SHP77 (cell line): ENCODE measurements around the gene TRAP1.
"Not testable (repeated sequence)": the region's sequence is repeated elsewhere in the genome, so short reads cannot be mapped to it uniquely, and the experiment has no call there.

ENCODE experiments used
- DNase-seq, 2 experiments: peaks; one replicate each; lab custom pipeline; 2025; lab: John Stamatoyannopoulos, UW

Gene TRAP1

GRCh38 chr16:3736116-3736515, 18.8 kb upstream of the TRAP1 start:
- DNase-seq: no peak

- no peak for DNase-seq
Measured at GRCh38 chr16:3735541-3735940, 18.2 kb upstream of the TRAP1 start.

DNA sequence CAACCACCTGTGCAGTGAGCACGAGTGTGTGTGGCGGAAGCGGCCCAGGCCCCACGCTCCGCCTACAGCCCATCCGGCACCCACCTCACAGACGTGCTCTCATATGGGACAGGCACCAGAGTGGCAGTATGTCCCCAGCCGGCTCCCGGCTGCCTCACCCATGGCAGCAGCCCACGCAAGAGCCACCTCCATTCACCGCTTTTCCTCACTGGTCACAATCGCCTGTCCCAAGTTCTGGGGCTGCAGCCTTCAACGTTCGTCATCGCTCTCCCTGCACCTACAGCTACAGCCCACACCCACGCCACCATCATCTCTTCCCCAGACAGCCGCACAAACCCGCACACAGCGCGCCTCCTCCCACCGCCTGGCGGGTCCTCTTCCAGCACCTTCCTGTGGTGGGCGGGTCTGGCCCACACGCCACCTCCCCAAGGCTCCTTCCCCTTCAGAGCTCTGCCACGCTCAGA, 17.5 kb upstream of the TRAP1 start:
- no peak for DNase-seq

DNA sequence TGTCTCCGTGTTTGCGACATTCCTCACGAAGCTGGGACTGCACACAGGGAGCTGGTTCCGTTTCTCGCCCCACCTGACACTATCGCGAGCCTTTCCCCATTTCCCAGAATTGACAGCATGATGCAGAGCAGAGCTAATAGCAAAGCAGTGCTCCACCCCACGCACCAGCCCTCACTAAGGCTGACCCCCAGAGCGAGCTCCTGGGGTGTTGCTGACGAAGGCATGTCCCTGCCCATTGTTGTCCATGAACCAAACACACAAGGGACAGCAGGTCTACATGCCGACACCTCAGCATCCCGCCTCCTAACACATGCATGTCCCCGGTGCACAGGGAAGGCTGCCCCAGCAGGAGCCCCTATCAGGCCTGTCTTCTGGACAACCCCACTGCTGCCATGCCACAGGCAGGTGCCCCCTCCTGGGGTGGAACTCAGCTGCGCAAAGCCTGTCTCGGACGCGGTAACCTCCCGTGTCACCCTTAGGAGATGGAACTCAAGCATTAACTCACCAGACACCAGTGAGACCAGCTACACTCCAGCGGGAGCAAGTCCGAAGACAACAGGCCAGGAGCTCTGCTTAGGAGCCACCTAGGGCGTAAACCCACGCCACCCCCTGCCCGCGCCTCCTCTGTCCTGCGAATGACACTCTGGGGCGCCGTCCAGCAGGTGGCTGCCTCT, 16.9 kb upstream of the TRAP1 start:
- no peak for DNase-seq

DNA sequence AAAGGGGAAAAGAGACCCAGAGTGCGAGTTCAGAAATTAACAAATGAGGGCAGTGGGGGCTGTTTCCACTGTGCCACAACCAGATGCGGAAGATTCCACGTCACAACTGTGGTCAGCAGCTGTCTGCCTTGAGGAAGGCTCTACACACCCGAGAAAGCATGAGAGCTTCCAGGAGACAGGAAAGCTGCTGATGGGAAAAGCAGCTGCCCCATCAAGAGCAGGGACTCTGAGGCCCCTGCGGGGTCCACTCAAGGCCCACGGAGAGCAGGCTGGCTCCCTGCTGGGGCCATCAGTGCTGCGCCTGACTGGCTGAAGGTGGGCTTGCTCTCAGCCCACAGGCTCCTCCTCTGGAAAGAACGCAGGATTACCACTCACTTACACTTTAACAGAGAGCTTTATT, 14.8 kb upstream of the TRAP1 start:
- DNase-seq: no peak

DNA sequence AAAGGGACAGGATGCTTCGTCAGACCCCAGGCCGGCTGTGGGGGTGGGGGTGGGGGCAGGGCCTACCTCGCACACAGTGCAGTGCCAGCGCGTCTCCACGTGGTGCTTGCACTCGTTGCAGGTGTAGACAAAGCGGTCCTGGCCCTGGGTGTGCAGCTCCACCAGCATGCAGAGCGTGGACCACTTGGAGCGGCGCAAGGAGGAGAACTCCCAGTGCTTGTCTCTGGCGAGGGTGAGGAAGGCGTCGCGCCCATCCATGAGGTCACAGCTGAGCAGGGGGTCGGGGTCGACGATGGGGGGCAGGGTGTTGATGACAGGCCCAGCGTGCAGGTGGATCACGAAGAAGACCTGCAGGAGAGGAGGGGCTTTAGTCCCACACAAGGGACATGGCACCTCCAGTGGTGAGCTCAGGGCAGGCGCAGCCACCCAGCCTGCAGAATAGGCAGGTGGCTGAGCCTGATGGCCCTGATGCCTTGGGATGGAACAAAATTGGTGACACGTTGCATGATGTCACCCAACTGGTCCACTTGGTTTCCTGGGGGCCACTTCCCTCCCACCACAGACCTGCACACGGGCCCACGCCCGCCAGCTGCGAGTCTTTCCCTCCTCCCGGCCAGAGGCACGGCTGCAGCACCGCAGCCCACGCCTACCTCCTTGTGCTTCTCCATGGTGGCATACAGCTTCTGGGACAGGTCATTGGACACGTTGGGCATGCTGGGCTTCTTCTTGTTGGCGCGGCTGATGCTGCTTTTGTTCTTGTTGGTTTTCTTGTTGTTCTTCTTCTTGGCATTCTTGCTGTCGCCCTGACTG, 14.0 kb upstream of the TRAP1 start:
- no peak for DNase-seq

GRCh38 chr16:3730161-3731125, 13.1 kb upstream of the TRAP1 start:
- no peak for DNase-seq

DNA sequence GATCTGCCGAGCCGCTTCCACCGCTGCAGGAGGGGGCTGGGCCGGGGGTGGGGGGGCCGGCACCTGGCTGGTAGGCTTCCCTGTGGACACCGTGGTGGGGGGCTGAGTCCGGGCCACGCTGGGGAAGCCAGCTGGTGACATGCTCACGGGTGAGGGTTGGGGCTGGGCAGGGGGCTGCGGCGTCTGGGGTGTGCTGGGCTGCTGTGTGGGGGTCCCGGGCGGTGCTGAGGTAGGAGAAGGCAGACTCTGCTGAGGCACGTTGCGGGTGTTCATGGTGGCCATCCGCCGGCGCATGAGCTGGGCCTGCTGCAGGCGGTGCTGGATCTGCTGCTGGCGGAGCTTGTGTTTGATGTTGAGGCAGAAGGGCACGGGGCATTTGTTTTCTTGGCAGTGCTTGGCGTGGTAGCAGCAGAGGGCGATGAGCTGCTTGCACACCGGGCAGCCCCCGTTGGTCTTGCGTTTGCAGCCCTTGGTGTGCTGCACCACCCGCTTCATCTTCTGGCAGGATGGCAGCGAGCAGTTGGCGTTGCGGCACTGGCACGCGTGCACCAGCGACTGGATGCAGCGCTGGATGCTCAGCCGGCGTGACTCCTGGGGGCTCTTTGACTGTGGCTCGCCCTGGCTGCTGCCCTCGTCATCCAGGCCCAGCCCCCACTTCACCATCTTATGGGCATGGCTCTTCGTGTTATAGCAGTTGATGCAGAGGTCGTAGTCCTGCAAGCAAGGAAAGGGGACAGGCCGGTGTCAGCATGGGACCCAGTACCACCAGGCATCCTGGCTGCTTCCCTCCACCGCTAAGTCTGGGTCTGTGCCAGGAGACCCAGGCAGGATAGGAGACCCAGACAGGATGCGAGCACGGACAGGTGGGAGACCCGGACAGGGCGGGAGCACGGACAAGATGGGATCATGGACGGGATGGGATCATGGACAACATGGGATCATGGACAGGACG, 12.1 kb upstream of the TRAP1 start:
- no peak for DNase-seq

GRCh38 chr16:3728424-3729160, 11.3 kb upstream of the TRAP1 start:
- no peak for DNase-seq

- no peak for DNase-seq
Measured at GRCh38 chr16:3727806-3728381, 10.6 kb upstream of the TRAP1 start.

GRCh38 chr16:3726021-3726687, 8.8 kb upstream of the TRAP1 start:
- DNase-seq: no peak

GRCh38 chr16:3725276-3725675, 8.0 kb upstream of the TRAP1 start:
- no peak for DNase-seq

DNA sequence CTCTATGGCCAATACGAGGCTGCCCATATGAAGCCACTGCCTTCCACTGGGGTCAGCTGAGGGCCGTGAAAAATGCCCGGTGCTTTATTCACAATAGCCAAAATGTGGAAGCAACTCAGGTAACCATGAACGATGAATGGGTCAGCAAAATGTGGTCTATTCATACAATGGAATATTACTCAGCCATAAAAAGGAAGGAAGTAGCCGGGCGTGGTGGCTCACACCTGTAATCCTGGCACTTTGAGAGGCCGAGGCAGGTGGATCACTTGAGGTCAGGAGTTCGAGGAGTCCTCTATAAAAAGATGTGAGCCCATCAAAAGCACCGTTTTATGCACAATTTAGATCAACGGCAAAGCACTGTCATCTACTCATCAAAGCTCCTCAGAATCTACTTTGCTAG, 5.2 kb upstream of the TRAP1 start:
- no peak for DNase-seq

DNA sequence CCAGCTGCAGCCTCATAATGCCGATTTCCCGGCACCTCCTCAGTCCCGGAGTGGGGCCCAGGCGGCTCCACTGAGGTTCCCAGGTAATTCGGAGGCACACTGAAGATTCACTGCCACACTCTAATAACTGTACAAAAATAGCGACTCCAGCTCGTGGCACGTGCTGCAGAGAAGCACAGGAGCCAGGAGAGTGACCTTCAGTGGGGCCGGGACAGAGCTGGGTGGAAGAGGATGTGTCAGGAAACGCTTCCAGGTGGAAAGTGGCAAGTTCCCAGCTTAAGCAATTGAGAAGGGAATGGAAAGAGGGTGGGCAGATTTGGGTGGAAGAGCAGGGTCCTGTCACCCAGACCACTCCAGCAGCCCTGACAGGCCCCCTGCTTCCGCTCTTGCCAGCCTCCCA, 3.1 kb upstream of the TRAP1 start:
- DNase-seq: no peak

- DNase-seq: no peak
Measured at GRCh38 chr16:3718628-3719027, 1.3 kb upstream of the TRAP1 start.

DNA sequence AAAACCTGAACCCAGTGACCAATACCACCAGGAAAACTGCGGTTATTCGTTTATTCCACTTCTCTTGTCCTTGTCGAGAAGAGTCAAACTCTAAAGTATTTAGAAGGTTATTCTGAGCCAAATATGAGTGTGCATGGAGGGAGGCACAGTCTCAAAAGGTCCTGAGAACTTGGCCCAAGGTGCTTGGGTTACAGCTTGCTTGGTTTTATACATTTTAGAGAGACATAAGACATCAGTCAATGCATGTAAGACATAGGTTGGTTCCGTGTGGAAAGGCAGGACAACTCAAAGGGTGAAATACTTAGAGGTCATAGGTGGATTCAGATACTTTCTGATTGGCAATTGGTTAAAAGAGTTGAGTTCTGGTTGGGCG, 681 bp upstream of the TRAP1 start:
- DNase-seq: no peak

- peak; percentile 35 to 40 for DNase-seq
Measured at GRCh38 chr16:3716831-3717234, 491 bp downstream of the TRAP1 start.

GRCh38 chr16:3715430-3715829, 1.9 kb downstream of the TRAP1 start:
- no peak for DNase-seq

DNA sequence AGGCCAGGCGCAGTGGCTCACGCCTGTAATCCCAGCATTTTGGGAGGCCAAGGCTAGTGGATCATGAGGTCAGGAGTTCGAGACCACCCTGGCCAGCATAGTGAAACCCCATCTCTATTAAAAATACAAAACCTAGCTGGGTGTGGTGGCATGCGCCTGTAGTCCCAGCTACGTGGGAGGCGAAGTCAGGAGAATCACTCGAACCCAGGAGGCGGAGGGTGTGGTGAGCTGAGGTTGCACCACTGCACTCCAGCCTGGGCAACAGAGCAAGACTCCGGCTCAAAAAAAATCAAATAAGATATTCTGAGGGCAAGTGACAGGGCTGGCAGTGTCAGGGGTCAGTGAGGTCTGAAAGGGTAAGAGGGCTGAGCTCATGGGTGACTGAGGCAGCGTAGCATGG, 2.9 kb downstream of the TRAP1 start:
- DNase-seq: not testable (repeated sequence)
